Peyer's patch (tissue), 4 donors: ENCODE data around the gene KRTAP21-1.

Source experiments
- POLR2A ChIP-seq, 2 donors: fragments of 450-650 bp; IDR thresholded peaks; one replicate each; pipeline ENCODE4 v1.5.1; 2017; ENCODE audit warnings: antibody characterized with exemption in 2 of 2, mild to moderate bottlenecking in 2 of 2, moderate library complexity in 2 of 2
- TF ChIP-seq, protein P1 (sequence below), 6 experiments: fragments of 450-650 bp in 4 of 6; fragments of 200-600 bp in 2 of 6; sonication (generic) in 1 of 6; IDR thresholded peaks; one replicate each; pipeline ENCODE4 v1.5.1; 2017 to 2019; ENCODE audit warnings: antibody characterized with exemption in 6 of 6, mild to moderate bottlenecking in 3 of 6, moderate library complexity in 1 of 6

DNA sequence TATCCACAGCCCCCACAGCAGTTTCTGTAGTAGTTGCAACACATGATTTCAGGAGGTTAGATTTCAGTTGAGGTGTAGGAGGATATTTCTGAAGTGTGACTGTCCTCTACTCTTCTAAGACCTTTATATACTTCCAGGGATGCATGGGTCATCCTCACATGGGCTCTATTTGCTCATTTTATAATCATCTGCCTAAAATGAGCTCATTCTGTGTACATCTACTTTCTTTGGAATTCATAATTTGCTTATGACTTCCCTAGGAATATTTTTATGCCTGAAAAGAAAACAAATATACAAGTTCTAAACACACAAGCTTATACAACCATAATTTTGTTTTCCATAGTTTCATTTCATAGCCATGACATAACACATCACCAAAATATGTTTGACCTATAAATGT is 8.1 kb downstream of the KRTAP21-1 start, which contains the start of gene KRTAP21-2:
- TF ChIP-seq, protein P1, sequence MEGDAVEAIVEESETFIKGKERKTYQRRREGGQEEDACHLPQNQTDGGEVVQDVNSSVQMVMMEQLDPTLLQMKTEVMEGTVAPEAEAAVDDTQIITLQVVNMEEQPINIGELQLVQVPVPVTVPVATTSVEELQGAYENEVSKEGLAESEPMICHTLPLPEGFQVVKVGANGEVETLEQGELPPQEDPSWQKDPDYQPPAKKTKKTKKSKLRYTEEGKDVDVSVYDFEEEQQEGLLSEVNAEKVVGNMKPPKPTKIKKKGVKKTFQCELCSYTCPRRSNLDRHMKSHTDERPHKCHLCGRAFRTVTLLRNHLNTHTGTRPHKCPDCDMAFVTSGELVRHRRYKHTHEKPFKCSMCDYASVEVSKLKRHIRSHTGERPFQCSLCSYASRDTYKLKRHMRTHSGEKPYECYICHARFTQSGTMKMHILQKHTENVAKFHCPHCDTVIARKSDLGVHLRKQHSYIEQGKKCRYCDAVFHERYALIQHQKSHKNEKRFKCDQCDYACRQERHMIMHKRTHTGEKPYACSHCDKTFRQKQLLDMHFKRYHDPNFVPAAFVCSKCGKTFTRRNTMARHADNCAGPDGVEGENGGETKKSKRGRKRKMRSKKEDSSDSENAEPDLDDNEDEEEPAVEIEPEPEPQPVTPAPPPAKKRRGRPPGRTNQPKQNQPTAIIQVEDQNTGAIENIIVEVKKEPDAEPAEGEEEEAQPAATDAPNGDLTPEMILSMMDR (IDR thresholded peaks at IDR 0.05) = no peak
- no peak for TF ChIP-seq POLR2A (IDR thresholded peaks at IDR 0.05)
